H9 (cell line): ENCODE measurements around the gene NEK6. TPM values are rescaled to one million over a fixed set of nuclear protein-coding genes. Genes with fewer than 3 reads are reported as not detected.

Experiments used
- DNase-seq: peaks from one replicate; pipeline ENCODE4 v3.0.0-alpha.2; 2017
- H2AFZ ChIP-seq: one replicate; pipeline ENCODE4 v1.6.1; 2013; ENCODE audit warnings: mild to moderate bottlenecking, low read length, control low read depth, moderate library complexity
- H2AK5ac ChIP-seq: 2 replicates; pipeline ENCODE4 v1.6.1; 2013; ENCODE audit warnings: low read length, control low read depth, mixed read lengths; ENCODE audit not compliant: insufficient read length
- H2BK120ac ChIP-seq: one replicate; pipeline ENCODE4 v1.6.1; 2013; ENCODE audit warnings: low read depth, mild to moderate bottlenecking, low read length, control low read depth, inconsistent platforms; ENCODE audit not compliant: poor library complexity, severe bottlenecking
- H2BK12ac ChIP-seq: 2 replicates; pipeline ENCODE4 v1.6.1; 2013; ENCODE audit warnings: low read length, control low read depth, mixed read lengths, low read depth; ENCODE audit not compliant: insufficient read length
- H2BK15ac ChIP-seq: 2 replicates; pipeline ENCODE4 v1.6.1; 2013; ENCODE audit warnings: low read depth, low read length, control low read depth
- H2BK20ac ChIP-seq: one replicate; pipeline ENCODE4 v1.6.1; 2013; ENCODE audit warnings: low read depth, mild to moderate bottlenecking, low read length, control low read depth, inconsistent platforms; ENCODE audit not compliant: poor library complexity, severe bottlenecking
- H2BK5ac ChIP-seq: 2 replicates; pipeline ENCODE4 v1.6.1; 2013; ENCODE audit warnings: low read length, control low read depth, mixed read lengths; ENCODE audit not compliant: insufficient read length
- H3K14ac ChIP-seq: 2 replicates; pipeline ENCODE4 v1.6.1; 2013; ENCODE audit warnings: low read length, control low read depth; ENCODE audit not compliant: insufficient read depth
- H3K18ac ChIP-seq: 2 replicates; pipeline ENCODE4 v1.6.1; 2013; ENCODE audit warnings: low read depth, mild to moderate bottlenecking, mixed read lengths, low read length, control low read depth; ENCODE audit not compliant: insufficient read length
- H3K23ac ChIP-seq: 2 replicates; pipeline ENCODE4 v1.6.1; 2013; ENCODE audit warnings: low read length, control low read depth, mixed read lengths, low read depth; ENCODE audit not compliant: insufficient read length
- H3K23me2 ChIP-seq: 2 replicates; pipeline ENCODE4 v1.6.1; 2013; ENCODE audit warnings: low read depth, mild to moderate bottlenecking, mixed read lengths, low read length, control low read depth; ENCODE audit not compliant: insufficient read length, poor library complexity, severe bottlenecking
- H3K27ac ChIP-seq: 2 replicates; pipeline ENCODE4 v1.5.1; 2013; ENCODE audit warnings: low read length, control low read depth, mixed read lengths, low read depth; ENCODE audit not compliant: insufficient read length
- H3K27me3 ChIP-seq: 2 replicates; pipeline ENCODE4 v1.6.1; 2013; ENCODE audit warnings: low read length, control low read depth, inconsistent platforms; ENCODE audit not compliant: insufficient read depth
- H3K4ac ChIP-seq: 2 replicates; pipeline ENCODE4 v1.6.1; 2013; ENCODE audit warnings: low read depth, mild to moderate bottlenecking, control low read depth, inconsistent platforms, low read length, moderate library complexity
- H3K4me1 ChIP-seq: 2 replicates; pipeline ENCODE4 v1.6.1; 2013; ENCODE audit warnings: low read length, control low read depth, inconsistent platforms; ENCODE audit not compliant: insufficient read depth
- H3K4me2 ChIP-seq: 2 replicates; pipeline ENCODE4 v1.6.1; 2013; ENCODE audit warnings: low read length, control low read depth, mixed read lengths; ENCODE audit not compliant: insufficient read length, insufficient read depth
- H3K56ac ChIP-seq: 2 replicates; pipeline ENCODE4 v1.6.1; 2013; ENCODE audit warnings: low read depth, mild to moderate bottlenecking, mixed read lengths, low read length, control low read depth; ENCODE audit not compliant: insufficient read length
- H3K79me1 ChIP-seq: 2 replicates; pipeline ENCODE4 v1.6.1; 2013; ENCODE audit warnings: low read depth, mild to moderate bottlenecking, moderate library complexity, low read length, control low read depth, inconsistent platforms; ENCODE audit not compliant: insufficient read depth, poor library complexity, severe bottlenecking
- H3K79me2 ChIP-seq: 2 replicates; pipeline ENCODE4 v1.6.1; 2013; ENCODE audit warnings: low read length, control low read depth, inconsistent platforms; ENCODE audit not compliant: insufficient read depth
- H3K9ac ChIP-seq: 2 replicates; pipeline ENCODE4 v1.6.1; 2013; ENCODE audit warnings: low read length, control low read depth, mixed read lengths; ENCODE audit not compliant: insufficient read length; ENCODE audit errors: extremely low read depth
- H3K9me3 ChIP-seq: one replicate; pipeline ENCODE4 v1.6.1; 2013; ENCODE audit warnings: low read depth, low read length, inconsistent platforms; ENCODE audit not compliant: control insufficient read depth
- H3T11ph ChIP-seq: one replicate; pipeline ENCODE4 v1.6.1; 2013; ENCODE audit warnings: mild to moderate bottlenecking, low read length, control low read depth, inconsistent platforms
- H4K20me1 ChIP-seq: one replicate; pipeline ENCODE4 v1.6.1; 2013; ENCODE audit not compliant: control insufficient read depth, insufficient read length, insufficient read depth
- H4K5ac ChIP-seq: 2 replicates; pipeline ENCODE4 v1.6.1; 2013; ENCODE audit warnings: low read depth, mild to moderate bottlenecking, mixed read lengths, low read length, control low read depth; ENCODE audit not compliant: insufficient read length
- H4K8ac ChIP-seq: replicated peaks from 2 replicates; pipeline ENCODE4 v1.6.1; 2013; ENCODE audit warnings: low read length, control low read depth, mixed read lengths, low read depth; ENCODE audit not compliant: insufficient read length
- H4K91ac ChIP-seq: 2 replicates; pipeline ENCODE4 v1.6.1; 2013; ENCODE audit warnings: low read depth, mild to moderate bottlenecking, moderate library complexity, mixed read lengths, low read length, control low read depth; ENCODE audit not compliant: insufficient read length
- H3K27ac Mint-ChIP-seq, 3 experiments: 2 replicates in 2 of 3; 3 replicates in 1 of 3; pipeline ENCODE4 v1.8.0; 2020 to 2021; ENCODE audit warnings: mixed read lengths in 3 of 3, mild to moderate bottlenecking in 1 of 3, moderate library complexity in 1 of 3
- H3K27me3 Mint-ChIP-seq: 2 replicates; pipeline ENCODE4 v1.8.0; 2021; ENCODE audit warnings: low read depth, mild to moderate bottlenecking, moderate library complexity, mixed read lengths
- H3K36me3 Mint-ChIP-seq, 3 experiments: 2 replicates in 2 of 3; 3 replicates in 1 of 3; pipeline ENCODE4 v1.8.0; 2020 to 2021; ENCODE audit warnings: low read depth in 3 of 3, mixed read lengths in 3 of 3; ENCODE audit not compliant: insufficient read depth in 1 of 3
- H3K4me1 Mint-ChIP-seq, 2 experiments: 2 replicates each; pipeline ENCODE4 v1.8.0; 2020; ENCODE audit warnings: mixed read lengths in 2 of 2
- H3K4me3 Mint-ChIP-seq, 2 experiments: 2 replicates in 1 of 2; 3 replicates in 1 of 2; pipeline ENCODE4 v1.8.0; 2020 to 2021; ENCODE audit warnings: mild to moderate bottlenecking in 2 of 2, mixed read lengths in 2 of 2, moderate library complexity in 1 of 2
- H3K9me3 Mint-ChIP-seq, 2 experiments: 2 replicates in 1 of 2; 3 replicates in 1 of 2; pipeline ENCODE4 v1.8.0; 2020; ENCODE audit warnings: mild to moderate bottlenecking in 2 of 2, mixed read lengths in 2 of 2, moderate library complexity in 1 of 2
- whole genome bisulfite sequencing: extraction: QIAGEN DNeasy Blood & Tissue Kit; methylation state at CpG from one replicate; pipeline ENCODE4 v1.1.7; 2013; ENCODE audit warnings: missing lambda C conversion rate, low lambda C conversion rate, mixed read lengths; ENCODE audit not compliant: insufficient read length; ENCODE audit errors: extremely low coverage; 5-methylcytosine and 5-hydroxymethylcytosine counted together
- total RNA-seq: library from RNA; stranded (reverse); gene quantifications from 2 replicates; pipeline ENCODE4 v1.2.1, GENCODE V29; 2021
- TF ChIP-seq, protein P1 (sequence below): fragments of 200-600 bp; sonication (generic); conservative IDR thresholded peaks from 3 replicates; pipeline ENCODE4 v1.8.0; 2021; ENCODE audit warnings: antibody characterized with exemption, mild to moderate bottlenecking

Gene NEK6
- total RNA-seq, 1 experiment from 2014 or later, result 14.3 TPM

DNA sequence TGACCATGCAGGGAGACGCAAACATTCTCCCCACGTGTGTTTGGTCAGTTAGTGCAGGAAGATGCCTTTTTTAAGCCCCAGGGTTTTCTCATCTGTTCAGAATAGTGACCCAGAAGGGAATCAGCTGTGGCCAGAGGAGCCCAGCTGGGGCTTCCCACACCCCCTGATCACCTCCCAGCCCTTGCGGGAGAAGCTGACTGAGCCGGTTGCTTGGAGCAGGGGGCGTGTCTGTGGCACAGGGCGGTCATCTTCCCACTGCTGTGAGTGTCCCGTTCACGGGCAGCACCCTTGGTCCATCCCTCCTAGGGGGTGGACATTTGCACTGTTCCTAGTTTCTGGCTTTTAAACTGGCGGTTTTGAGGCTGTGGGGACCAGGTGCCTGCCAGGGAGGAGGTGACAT, 69.7 kb downstream of the NEK6 start:
- peaks cover 0 to 4% (median 0%) of the 10 kb centered on the region in 3 experiments; a peak in 1 of 7 replicates for H3K36me3 Mint-ChIP-seq

More for the DNA sequence above, 69.7 kb downstream of the NEK6 start:
- H4K8ac ChIP-seq, result no peak overlapping the region
- H3K79me1 ChIP-seq, result no peaks in the 10 kb centered on the region
- H2BK120ac ChIP-seq, result no peak overlapping the region
- no peaks in the 10 kb centered on the region for H3K79me2 ChIP-seq
- no peak overlapping the region for H3K4me3 Mint-ChIP-seq
- no peak overlapping the region for H3T11ph ChIP-seq
- no peak overlapping the region for H4K5ac ChIP-seq
- peaks cover 1% of the 10 kb centered on the region in 2 experiments; a peak in 3 of 4 replicates for H3K4me1 Mint-ChIP-seq
- no peak overlapping the region for H3K18ac ChIP-seq
- no peaks in the 10 kb centered on the region for H3K4me1 ChIP-seq
- H2BK12ac ChIP-seq, result no peak overlapping the region
- H4K91ac ChIP-seq, result no peak overlapping the region
- no peak overlapping the region for H2BK5ac ChIP-seq
- no peak overlapping the region for H3K4me2 ChIP-seq
- H3K9me3 ChIP-seq, result no peaks in the 10 kb centered on the region
- H2BK15ac ChIP-seq, result no peak overlapping the region
- H3K27ac Mint-ChIP-seq, result 0 out of 7 replicates have a peak overlapping the region, but pooled peaks of 1 of the 3 experiments have one; percentile 28
- H3K56ac ChIP-seq, result no peak overlapping the region
- H2AFZ ChIP-seq, result no peak overlapping the region
- H3K27me3 ChIP-seq, result no peaks in the 10 kb centered on the region
- H3K27ac ChIP-seq, result no peak overlapping the region
- no peaks in the 10 kb centered on the region for H3K27me3 Mint-ChIP-seq
- H3K23me2 ChIP-seq, result no peaks in the 10 kb centered on the region
- H3K9ac ChIP-seq, result no peak overlapping the region
- no peak overlapping the region for H3K4ac ChIP-seq
- H3K23ac ChIP-seq, result no peak overlapping the region
- no peaks in the 10 kb centered on the region for H3K9me3 Mint-ChIP-seq
- WGBS, result no CpG with 5 or more reads among the region's 9 CpGs
- H4K20me1 ChIP-seq, result no peaks in the 10 kb centered on the region
- H2AK5ac ChIP-seq, result no peak overlapping the region
- H2BK20ac ChIP-seq, result no peak overlapping the region
- TF ChIP-seq, protein P1, sequence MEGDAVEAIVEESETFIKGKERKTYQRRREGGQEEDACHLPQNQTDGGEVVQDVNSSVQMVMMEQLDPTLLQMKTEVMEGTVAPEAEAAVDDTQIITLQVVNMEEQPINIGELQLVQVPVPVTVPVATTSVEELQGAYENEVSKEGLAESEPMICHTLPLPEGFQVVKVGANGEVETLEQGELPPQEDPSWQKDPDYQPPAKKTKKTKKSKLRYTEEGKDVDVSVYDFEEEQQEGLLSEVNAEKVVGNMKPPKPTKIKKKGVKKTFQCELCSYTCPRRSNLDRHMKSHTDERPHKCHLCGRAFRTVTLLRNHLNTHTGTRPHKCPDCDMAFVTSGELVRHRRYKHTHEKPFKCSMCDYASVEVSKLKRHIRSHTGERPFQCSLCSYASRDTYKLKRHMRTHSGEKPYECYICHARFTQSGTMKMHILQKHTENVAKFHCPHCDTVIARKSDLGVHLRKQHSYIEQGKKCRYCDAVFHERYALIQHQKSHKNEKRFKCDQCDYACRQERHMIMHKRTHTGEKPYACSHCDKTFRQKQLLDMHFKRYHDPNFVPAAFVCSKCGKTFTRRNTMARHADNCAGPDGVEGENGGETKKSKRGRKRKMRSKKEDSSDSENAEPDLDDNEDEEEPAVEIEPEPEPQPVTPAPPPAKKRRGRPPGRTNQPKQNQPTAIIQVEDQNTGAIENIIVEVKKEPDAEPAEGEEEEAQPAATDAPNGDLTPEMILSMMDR, result no peak
- no peak for DNase-seq
- no peak overlapping the region for H3K14ac ChIP-seq
